Measurements from ENCODE around the gene PLEKHO1. TPM values are rescaled to one million over a fixed set of nuclear protein-coding genes. Genes with fewer than 3 reads are reported as not detected.
"Not testable (repeated sequence)": the region's sequence is repeated elsewhere in the genome, so short reads cannot be mapped to it uniquely, and the experiment has no call there.

PLEKHO1 gene
- total and polyA plus RNA-seq, 4 donors: 41.6 to 88.0 (median 60.1) TPM

DNA sequence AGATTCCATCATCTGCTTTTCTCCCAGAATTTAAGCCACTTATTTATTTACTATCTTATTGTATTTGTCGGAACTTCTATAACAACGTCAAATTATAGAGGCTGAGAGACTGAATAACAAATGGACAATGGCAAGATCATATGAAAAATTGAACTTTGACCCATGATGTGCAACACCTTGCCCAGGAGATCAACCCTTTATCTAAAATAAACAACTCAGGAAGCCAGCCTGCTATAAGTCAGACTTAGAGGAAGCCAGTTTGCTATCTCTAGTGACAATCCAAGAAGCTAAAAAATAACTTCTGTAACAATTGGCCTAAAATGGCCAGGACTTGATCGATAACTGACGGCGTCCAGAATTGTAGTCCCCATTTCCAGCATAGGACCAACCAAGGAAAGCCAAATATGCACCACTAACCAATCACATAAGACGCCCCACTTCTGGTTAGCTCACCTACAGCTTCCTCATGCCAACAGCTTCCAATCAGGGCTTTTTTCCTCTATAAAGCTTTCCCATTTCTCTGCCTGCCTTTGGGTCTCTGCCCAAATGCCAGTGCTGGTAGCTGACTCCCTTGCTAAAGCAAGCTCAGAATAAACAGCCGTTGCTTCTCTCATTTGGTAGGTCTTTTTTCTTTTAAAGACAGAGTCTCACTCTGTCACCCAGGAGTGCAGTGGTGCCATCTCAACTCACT, 57.7 kb downstream of the PLEKHO1 start:
- Histone ChIP-seq H3K27ac (ENCODE audit: low read depth in 1 of 2, low read length in 1 of 2) (no peak overlapping the region), H3K36me3 (ENCODE audit: control insufficient read depth in 4 of 4, insufficient read depth in 4 of 4, low read length in 4 of 4) (no peaks in the 10 kb centered on the region), H3K4me3 (no peak overlapping the region), H3K4me1 (ENCODE audit: control insufficient read depth in 5 of 5, insufficient read depth in 5 of 5, low read length in 5 of 5) (no peaks in the 10 kb centered on the region), H3K27me3 (ENCODE audit: control insufficient read depth in 3 of 3, insufficient read depth in 3 of 3, low read length in 2 of 3) (no peaks in the 10 kb centered on the region), H3K9me3 (ENCODE audit: control insufficient read depth in 4 of 4, insufficient read depth in 3 of 4, low read length in 3 of 4) (no peaks in the 10 kb centered on the region), H3K9ac (ENCODE audit: insufficient read depth in 1 of 2, low read length in 2 of 2) (no peak overlapping the region)
- TF ChIP-seq, protein P1, sequence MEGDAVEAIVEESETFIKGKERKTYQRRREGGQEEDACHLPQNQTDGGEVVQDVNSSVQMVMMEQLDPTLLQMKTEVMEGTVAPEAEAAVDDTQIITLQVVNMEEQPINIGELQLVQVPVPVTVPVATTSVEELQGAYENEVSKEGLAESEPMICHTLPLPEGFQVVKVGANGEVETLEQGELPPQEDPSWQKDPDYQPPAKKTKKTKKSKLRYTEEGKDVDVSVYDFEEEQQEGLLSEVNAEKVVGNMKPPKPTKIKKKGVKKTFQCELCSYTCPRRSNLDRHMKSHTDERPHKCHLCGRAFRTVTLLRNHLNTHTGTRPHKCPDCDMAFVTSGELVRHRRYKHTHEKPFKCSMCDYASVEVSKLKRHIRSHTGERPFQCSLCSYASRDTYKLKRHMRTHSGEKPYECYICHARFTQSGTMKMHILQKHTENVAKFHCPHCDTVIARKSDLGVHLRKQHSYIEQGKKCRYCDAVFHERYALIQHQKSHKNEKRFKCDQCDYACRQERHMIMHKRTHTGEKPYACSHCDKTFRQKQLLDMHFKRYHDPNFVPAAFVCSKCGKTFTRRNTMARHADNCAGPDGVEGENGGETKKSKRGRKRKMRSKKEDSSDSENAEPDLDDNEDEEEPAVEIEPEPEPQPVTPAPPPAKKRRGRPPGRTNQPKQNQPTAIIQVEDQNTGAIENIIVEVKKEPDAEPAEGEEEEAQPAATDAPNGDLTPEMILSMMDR (IDR thresholded peaks at IDR 0.05; ENCODE audit: control extremely low read depth, extremely low read depth): no peak
- DNase-seq: no peak
- ATAC-seq (ENCODE audit: insufficient read depth, low FRiP score): no peak
- 91 to 92% methylated on average over 7 of the region's 7 CpGs for WGBS, 2 donors

DNA sequence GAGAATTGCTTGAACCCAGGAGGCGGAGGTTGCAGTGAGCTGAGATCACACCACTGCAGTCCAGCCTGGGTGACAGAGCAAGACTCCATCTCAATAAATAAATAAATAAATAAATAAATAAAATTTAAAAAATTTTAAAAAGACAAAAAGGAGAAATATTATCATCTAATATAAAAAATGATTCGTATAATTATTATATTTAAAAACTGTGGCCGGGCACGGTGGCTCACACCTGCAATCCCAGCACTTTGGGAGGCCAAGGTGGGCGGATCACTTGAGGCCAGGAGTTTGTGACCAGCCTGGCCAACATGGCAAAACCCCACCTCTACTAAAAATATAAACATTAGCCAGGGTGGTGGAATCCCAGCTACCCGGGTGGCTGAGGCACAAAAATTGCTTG, 58.7 kb downstream of the PLEKHO1 start:
- not testable (repeated sequence) for DNase-seq; ATAC-seq (ENCODE audit: insufficient read depth, low FRiP score); H3K4me3 ChIP-seq; H3K4me1 ChIP-seq (ENCODE audit: control insufficient read depth in 5 of 5, insufficient read depth in 5 of 5, low read length in 5 of 5); H3K36me3 ChIP-seq (ENCODE audit: control insufficient read depth in 4 of 4, insufficient read depth in 4 of 4, low read length in 4 of 4); H3K9me3 ChIP-seq (ENCODE audit: control insufficient read depth in 4 of 4, insufficient read depth in 3 of 4, low read length in 3 of 4); H3K9ac ChIP-seq (ENCODE audit: insufficient read depth in 1 of 2, low read length in 2 of 2); H3K27ac ChIP-seq (ENCODE audit: low read depth in 1 of 2, low read length in 1 of 2); H3K27me3 ChIP-seq (ENCODE audit: control insufficient read depth in 3 of 3, insufficient read depth in 3 of 3, low read length in 2 of 3)
- WGBS, 2 donors: 91 to 95% methylated on average over 6 of the region's 6 CpGs

Other genes starting within 250 kb of the PLEKHO1 start
- gene SV2A, start 232.1 kb upstream of the PLEKHO1 start, total RNA-seq: 1 to 10 TPM; 2.3 to 2.4 TPM
- gene SV2A, start 232.1 kb upstream of the PLEKHO1 start, polyA plus RNA-seq: under 1 TPM; 0.94 to 0.98 TPM
- gene SF3B4, start 222.1 kb upstream of the PLEKHO1 start, total RNA-seq: 10 to 100 TPM; 19.6 to 48.1 TPM
- gene SF3B4, start 222.1 kb upstream of the PLEKHO1 start, polyA plus RNA-seq: 10 to 100 TPM; 37.2 to 38.3 TPM
- 10 to 100 TPM; 10.1 to 11.2 TPM for gene MTMR11, start 213.0 kb upstream of the PLEKHO1 start, total RNA-seq
- gene MTMR11, start 213.0 kb upstream of the PLEKHO1 start, polyA plus RNA-seq: 1 to 10 TPM; 6.9 to 7.7 TPM
- 10 to 100 TPM; 26.4 to 28.3 TPM for gene OTUD7B, start 139.2 kb upstream of the PLEKHO1 start, total RNA-seq
- 1 to 10 TPM; 4.0 to 7.9 TPM for gene OTUD7B, start 139.2 kb upstream of the PLEKHO1 start, polyA plus RNA-seq
- 10 to 100 TPM; 31.0 to 86.7 TPM for gene VPS45, start 82.1 kb upstream of the PLEKHO1 start, total RNA-seq
- 10 to 100 TPM; 16.3 to 21.1 TPM for gene VPS45, start 82.1 kb upstream of the PLEKHO1 start, polyA plus RNA-seq
- 10 to 100 TPM; 28.6 to 37.7 TPM for gene ANP32E, start 86.2 kb downstream of the PLEKHO1 start, total RNA-seq
- gene ANP32E, start 86.2 kb downstream of the PLEKHO1 start, polyA plus RNA-seq: 10 to 100 TPM; 20.8 to 39.1 TPM
- under 1 TPM; 0.14 to 0.40 TPM for gene CA14, start 107.9 kb downstream of the PLEKHO1 start, total RNA-seq
- gene CA14, start 107.9 kb downstream of the PLEKHO1 start, polyA plus RNA-seq: under 1 TPM; 0.19 to 0.30 TPM
- 100 to 1,000 TPM in 1 of 2 donors, 10 to 100 TPM in 1; 95.0 to 142 TPM for gene APH1A, start 119.1 kb downstream of the PLEKHO1 start, total RNA-seq
- 100 to 1,000 TPM; 128 to 164 TPM for gene APH1A, start 119.1 kb downstream of the PLEKHO1 start, polyA plus RNA-seq
- gene C1orf54, start 122.9 kb downstream of the PLEKHO1 start, total RNA-seq: 10 to 100 TPM in 1 of 2 donors, 1 to 10 TPM in 1; 7.0 to 39.6 TPM
- 10 to 100 TPM in 1 of 2 donors, 1 to 10 TPM in 1; 9.7 to 21.3 TPM for gene C1orf54, start 122.9 kb downstream of the PLEKHO1 start, polyA plus RNA-seq
- gene CIART, start 132.6 kb downstream of the PLEKHO1 start, total RNA-seq: 1 to 10 TPM; 1.3 to 6.5 TPM
- gene CIART, start 132.6 kb downstream of the PLEKHO1 start, polyA plus RNA-seq: 1 to 10 TPM; 3.4 to 8.0 TPM
- gene MRPS21, start 143.9 kb downstream of the PLEKHO1 start, total RNA-seq: 10 to 100 TPM; 31.4 to 53.1 TPM
- gene MRPS21, start 143.9 kb downstream of the PLEKHO1 start, polyA plus RNA-seq: 100 to 1,000 TPM in 1 of 2 donors, 10 to 100 TPM in 1; 48.5 to 169 TPM
- 10 to 100 TPM; 52.8 to 89.6 TPM for gene PRPF3, start 171.6 kb downstream of the PLEKHO1 start, total RNA-seq
- 10 to 100 TPM; 33.2 to 36.8 TPM for gene PRPF3, start 171.6 kb downstream of the PLEKHO1 start, polyA plus RNA-seq
- gene RPRD2, start 214.2 kb downstream of the PLEKHO1 start, total RNA-seq: 10 to 100 TPM; 22.2 to 27.8 TPM
- gene RPRD2, start 214.2 kb downstream of the PLEKHO1 start, polyA plus RNA-seq: 1 to 10 TPM; 7.1 to 7.2 TPM